ENCODE measurements around the gene HHAT. TPM values are rescaled to one million over a fixed set of nuclear protein-coding genes. Genes with fewer than 3 reads are reported as not detected.

The HHAT gene
- total RNA-seq, 2 experiments from 2014 or later = 0.76 to 1.3 TPM

DNA sequence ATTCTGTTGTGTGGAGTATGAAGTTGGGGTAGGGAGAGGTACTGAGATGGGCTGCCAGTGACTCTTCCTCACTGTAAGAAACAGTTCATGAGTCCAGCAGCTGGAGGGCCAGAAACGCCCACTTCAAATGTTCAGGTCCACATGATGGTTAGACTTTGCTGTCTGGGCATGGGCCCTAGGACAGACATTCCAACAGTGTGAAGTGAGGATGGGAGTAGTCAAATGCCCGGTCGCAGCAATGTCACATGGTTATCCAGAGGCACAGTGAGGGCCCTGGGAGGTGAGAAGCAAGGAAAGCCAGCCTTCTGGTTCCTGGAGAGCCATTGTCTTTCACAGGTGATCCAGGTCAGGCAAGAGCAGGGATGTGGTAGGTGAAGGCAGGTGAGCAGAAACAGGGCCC lies 304.4 kb downstream of the HHAT start:
- no peak for DNase-seq
- Mint-ChIP-seq H3K4me3 (no peak overlapping the region), H3K27ac (no peak overlapping the region), H3K36me3 (ENCODE audit: low read depth) (no peaks in the 10 kb centered on the region), H3K4me1 (no peaks in the 10 kb centered on the region), H3K9me3 (no peaks in the 10 kb centered on the region), H3K27me3 (no peaks in the 10 kb centered on the region)
- ChIA-PET CTCF (no interaction called here), POLR2A (no interaction called here)

DNA sequence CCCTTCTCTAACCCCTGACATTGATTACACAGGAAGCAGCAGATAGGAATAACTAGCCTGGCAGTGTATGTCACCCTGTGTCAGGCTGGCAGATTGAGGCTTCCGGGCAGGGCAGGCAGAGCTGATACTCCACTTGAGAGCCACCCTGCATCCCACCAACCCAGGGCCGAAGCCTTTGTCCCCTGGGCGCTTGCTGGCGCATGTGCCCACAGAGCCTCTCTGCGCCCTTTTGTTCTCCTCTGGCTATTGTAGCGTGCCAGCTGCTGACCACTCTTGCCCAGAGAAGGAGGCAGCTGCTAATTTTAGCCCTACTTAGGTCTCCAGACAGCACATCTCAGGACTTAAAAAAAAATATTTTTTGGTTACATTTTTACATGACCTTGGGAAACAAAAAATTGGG lies 304.9 kb downstream of the HHAT start:
- POLR2A ChIA-PET = no interaction called here
- H3K27me3 Mint-ChIP-seq = no peaks in the 10 kb centered on the region
- CTCF ChIA-PET = no interaction called here
- DNase-seq = no peak
- no peaks in the 10 kb centered on the region for H3K9me3 Mint-ChIP-seq
- no peaks in the 10 kb centered on the region for H3K4me1 Mint-ChIP-seq
- H3K36me3 Mint-ChIP-seq (ENCODE audit: low read depth) = no peaks in the 10 kb centered on the region
- no peak overlapping the region for H3K4me3 Mint-ChIP-seq
- H3K27ac Mint-ChIP-seq = no peak overlapping the region

DNA sequence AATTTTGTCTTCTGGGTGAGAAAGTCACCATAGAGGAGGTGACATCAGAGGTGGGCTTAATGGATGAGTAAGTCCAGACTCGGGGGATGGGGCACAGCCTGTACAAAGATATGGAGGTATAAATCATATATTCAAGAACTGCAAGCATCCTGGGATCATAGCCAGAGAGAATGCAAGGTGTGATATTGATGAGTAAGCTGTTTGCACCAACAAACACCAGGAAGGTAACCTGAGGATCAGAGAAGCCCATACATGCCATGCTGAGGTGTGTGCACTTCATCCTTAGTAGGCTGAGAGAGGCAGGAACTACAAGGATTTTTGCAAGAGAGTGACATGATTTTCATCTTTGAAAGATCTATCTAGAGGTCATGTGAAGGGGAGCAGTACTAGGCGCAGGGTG lies 306.4 kb downstream of the HHAT start:
- POLR2A ChIA-PET = no interaction called here
- CTCF ChIA-PET = no interaction called here
- no peaks in the 10 kb centered on the region for H3K9me3 Mint-ChIP-seq
- H3K4me1 Mint-ChIP-seq = no peaks in the 10 kb centered on the region
- no peaks in the 10 kb centered on the region for H3K36me3 Mint-ChIP-seq (ENCODE audit: low read depth)
- no peaks in the 10 kb centered on the region for H3K27me3 Mint-ChIP-seq
- H3K4me3 Mint-ChIP-seq = no peak overlapping the region
- no peak overlapping the region for H3K27ac Mint-ChIP-seq
- DNase-seq = no peak

DNA sequence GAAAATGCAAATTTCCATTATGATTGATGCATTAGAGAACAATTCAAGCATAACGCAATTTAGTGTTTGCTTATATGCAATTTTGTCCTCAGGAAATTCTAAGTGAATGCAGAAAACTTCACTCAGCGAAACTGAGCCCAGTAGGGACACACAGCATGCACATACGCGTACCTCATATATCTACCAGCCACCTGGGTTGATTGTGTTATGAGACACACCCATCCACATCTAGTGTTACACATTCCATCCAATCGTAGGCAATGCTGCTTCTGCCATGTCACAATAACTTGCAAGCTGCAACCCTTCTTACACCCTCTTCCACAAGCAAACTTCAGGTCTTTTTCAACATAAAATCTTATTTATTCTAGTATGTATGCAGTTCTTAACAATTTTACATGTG lies 312.9 kb downstream of the HHAT start:
- H3K4me1 Mint-ChIP-seq = no peaks in the 10 kb centered on the region
- H3K36me3 Mint-ChIP-seq (ENCODE audit: low read depth) = no peaks in the 10 kb centered on the region
- H3K27ac Mint-ChIP-seq = no peak overlapping the region
- ChIA-PET POLR2A (no interaction called here), CTCF (no interaction called here)
- H3K9me3 Mint-ChIP-seq = no peaks in the 10 kb centered on the region
- H3K27me3 Mint-ChIP-seq = no peaks in the 10 kb centered on the region
- no peak overlapping the region for H3K4me3 Mint-ChIP-seq
- DNase-seq = no peak

DNA sequence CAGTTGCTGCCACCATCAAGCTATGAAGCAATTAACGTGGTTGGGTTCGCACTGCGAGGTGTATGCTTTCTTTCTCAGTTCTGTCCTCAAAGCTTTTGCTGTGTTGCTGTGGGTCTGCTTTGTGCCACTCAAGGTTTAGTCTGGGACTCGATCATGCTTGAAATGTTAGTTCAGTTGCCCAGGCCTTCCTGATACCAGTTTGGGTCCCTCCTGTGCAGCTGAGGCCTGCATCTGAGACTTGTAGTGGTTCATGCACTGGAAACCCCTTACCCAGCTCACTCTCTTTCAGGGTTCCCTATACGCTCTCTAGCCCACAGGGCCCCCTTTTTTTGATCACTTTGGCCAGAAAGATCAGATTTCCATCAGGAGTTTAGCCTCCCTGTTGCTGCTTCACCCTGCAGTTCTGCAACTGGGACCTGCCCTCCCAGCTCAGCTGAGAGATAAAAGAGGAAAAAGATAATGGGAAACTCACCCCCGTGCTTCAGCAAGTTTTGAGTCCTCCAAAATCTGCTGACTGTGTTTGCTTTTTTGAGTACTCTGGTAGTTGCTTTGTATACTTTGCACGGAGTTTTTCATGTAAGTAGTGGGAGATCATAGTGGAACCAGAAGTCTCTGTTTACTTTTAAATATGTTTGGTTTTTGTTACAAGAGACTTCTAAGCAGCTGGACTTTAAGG lies 317.0 kb downstream of the HHAT start:
- Mint-ChIP-seq H3K4me1 (peaks cover 10% of the 10 kb centered on the region), H3K27me3 (no peaks in the 10 kb centered on the region), H3K4me3 (no peak overlapping the region), H3K27ac (no peak overlapping the region), H3K36me3 (ENCODE audit: low read depth) (no peaks in the 10 kb centered on the region), H3K9me3 (no peaks in the 10 kb centered on the region)
- ChIA-PET POLR2A (no interaction called here), CTCF (no interaction called here)
- no peak for DNase-seq

DNA sequence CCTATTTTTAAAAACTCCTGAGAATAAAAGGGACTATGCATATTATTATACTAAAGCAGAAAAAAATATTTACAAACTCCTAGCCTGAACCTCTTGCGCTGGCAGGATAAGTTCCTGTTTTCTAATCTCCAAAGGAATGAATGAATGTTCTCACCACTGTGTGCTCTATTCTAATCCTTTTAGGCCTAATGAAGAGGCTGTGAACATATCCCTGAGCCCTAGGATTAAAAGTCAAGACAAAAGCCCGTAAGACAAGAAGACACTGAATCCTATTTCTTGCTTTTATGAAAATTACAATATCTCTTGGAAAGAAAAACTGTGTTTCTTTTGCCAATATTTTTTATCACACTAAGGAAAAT lies 317.5 kb downstream of the HHAT start:
- Mint-ChIP-seq H3K36me3 (ENCODE audit: low read depth) (no peaks in the 10 kb centered on the region), H3K27me3 (no peaks in the 10 kb centered on the region)

DNA sequence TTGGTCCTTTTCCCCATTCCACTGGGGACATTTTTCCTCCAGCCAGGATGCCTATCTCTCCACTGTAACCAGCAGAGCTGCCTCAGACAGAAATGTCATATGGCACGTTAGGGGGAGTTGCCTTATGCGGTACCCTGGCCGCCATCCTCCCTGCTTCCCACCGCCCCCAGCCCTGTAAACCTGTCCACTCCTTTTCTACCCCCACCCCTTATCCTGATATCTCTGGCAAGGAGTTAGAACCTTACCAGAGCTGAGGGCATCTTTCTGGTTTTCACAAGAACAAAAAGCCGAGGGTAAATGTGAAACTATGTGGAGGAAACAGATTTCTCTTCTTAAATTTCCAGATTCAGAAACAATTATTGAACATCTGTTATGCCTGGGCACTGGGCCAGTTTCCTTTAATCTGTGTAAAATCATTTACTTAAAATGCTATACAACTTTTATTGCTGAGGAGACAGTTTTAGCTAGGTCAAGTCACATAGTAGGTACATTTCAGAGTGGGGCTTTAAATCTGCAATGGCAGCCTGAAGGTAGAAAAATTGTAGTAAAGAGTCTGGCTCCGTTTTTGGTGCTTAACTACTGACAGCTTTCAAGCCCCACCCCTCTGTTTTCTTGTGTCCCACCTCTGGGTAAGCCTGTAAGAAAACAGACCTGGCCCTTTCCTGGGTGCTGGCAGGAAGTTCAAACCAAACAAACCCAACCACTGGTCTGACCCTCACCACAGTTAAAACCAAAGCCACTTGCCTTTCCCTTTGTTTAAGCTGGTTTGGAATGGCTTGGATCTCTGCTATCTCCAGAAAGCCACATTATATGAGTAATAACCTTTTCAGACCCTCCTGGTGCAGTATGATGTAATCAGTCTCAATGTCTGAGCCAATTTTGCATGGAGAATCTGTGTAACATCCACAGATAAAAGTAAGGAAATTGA lies 319.0 kb downstream of the HHAT start:
- Mint-ChIP-seq H3K4me1 (peaks cover 10% of the 10 kb centered on the region), H3K27ac (no peak overlapping the region), H3K27me3 (no peaks in the 10 kb centered on the region), H3K36me3 (ENCODE audit: low read depth) (no peaks in the 10 kb centered on the region), H3K4me3 (no peak overlapping the region), H3K9me3 (no peaks in the 10 kb centered on the region)
- DNase-seq = no peak
- CTCF ChIA-PET = no interaction called here
- POLR2A ChIA-PET = no interaction called here

More for the DNA sequence above, 317.5 kb downstream of the HHAT start:
- ChIA-PET CTCF (no interaction called here), POLR2A (no interaction called here)
- Mint-ChIP-seq H3K4me1 (peaks cover 10% of the 10 kb centered on the region), H3K4me3 (no peak overlapping the region), H3K27ac (no peak overlapping the region), H3K9me3 (no peaks in the 10 kb centered on the region)
- no peak for DNase-seq

DNA sequence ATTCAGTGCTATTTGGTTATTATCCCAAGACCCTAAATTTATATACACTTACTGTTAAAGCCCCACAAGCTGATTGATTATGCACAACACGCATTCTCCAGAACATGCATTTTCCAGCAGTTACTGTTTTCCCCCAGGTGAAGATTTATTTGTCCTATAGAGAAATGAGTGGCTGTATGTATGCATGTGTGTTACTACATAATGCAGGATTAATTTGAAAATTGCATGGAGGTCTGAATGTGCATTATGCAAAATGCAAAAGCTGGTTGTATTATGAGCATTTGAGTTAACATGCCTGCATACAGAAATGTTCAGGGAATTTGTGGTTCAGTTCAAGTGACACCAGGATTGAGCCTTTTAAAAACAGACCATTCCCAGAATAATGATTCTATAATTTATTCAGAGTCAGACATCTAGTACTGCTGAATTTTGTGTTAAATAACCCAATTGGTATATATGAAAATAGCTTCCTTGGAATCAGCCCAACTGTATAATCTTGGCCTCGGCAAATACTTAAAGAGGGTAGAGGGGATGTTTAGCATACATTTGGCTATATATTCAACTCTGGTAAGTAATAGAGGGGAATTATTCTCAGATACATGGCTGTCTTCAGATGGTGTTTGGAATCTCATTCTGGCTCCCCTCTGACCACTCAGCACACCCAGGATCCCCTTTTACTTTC lies 320.0 kb downstream of the HHAT start:
- CTCF ChIA-PET = no interaction called here
- Mint-ChIP-seq H3K9me3 (peaks cover 1% of the 10 kb centered on the region), H3K27me3 (no peaks in the 10 kb centered on the region), H3K4me1 (peaks cover 10% of the 10 kb centered on the region), H3K27ac (no peak overlapping the region), H3K4me3 (no peak overlapping the region), H3K36me3 (ENCODE audit: low read depth) (no peaks in the 10 kb centered on the region)
- POLR2A ChIA-PET = no interaction called here
- DNase-seq = no peak

DNA sequence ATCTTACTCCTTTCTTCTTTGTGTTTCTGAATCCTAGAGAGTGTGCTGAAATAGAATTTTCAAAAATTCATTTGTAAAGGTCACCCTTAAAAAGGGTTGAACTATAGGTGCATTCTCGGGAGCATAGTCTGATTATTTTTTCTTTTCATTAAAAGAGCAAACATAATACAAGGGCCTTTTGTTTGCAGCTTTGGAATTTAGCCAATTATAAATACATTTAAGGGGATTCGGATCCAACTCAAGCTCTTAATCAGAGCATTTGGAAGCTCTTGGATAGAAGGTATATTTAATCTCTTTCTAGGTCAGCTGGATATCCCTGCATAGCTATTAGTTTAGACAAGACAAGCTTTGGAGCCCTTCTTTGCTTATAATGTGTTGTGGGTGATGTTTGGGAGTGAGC lies 321.7 kb downstream of the HHAT start:
- no peak for DNase-seq
- POLR2A ChIA-PET = no interaction called here
- Mint-ChIP-seq H3K4me3 (no peak overlapping the region), H3K27me3 (no peaks in the 10 kb centered on the region), H3K4me1 (peaks cover 10% of the 10 kb centered on the region), H3K9me3 (peaks cover 4% of the 10 kb centered on the region), H3K27ac (no peak overlapping the region), H3K36me3 (ENCODE audit: low read depth) (no peaks in the 10 kb centered on the region)
- CTCF ChIA-PET = no interaction called here

DNA sequence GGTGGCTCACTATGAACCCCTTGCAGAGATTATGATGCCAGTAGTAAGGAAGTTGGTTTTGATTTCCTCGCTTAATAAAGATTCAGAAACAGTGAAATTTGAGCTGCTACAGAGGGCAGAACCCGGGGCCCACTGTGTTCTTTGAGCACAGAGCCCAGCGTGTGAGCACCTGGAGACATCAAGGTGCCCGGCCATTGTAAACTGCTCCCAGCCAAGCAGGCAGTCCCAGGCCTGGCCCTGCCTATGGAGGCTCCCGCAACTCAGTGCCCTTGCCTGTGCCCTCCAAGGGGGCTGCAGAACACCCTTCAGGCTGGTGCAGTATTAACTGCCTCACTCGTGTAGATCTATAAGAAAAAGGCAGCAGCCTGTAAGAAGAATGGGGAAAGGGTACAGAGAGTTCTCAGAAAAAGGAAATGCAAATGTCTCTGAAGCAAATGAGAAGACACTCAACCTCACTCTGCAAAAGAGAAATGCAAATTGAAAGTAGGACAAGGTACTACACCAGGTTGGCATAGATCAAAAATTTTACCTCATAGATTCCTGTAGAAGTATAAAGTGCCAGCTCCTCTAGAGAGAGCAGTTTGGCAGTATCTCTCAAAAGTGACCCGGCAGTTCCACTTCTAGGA lies 323.7 kb downstream of the HHAT start:
- H3K27ac Mint-ChIP-seq = no peak overlapping the region
- H3K4me1 Mint-ChIP-seq = peaks cover 7% of the 10 kb centered on the region
- no peaks in the 10 kb centered on the region for H3K27me3 Mint-ChIP-seq
- peaks cover 4% of the 10 kb centered on the region for H3K9me3 Mint-ChIP-seq
- no peak for DNase-seq
- POLR2A ChIA-PET = no interaction called here
- no peak overlapping the region for H3K4me3 Mint-ChIP-seq
- CTCF ChIA-PET = no interaction called here
- H3K36me3 Mint-ChIP-seq (ENCODE audit: low read depth) = no peaks in the 10 kb centered on the region

DNA sequence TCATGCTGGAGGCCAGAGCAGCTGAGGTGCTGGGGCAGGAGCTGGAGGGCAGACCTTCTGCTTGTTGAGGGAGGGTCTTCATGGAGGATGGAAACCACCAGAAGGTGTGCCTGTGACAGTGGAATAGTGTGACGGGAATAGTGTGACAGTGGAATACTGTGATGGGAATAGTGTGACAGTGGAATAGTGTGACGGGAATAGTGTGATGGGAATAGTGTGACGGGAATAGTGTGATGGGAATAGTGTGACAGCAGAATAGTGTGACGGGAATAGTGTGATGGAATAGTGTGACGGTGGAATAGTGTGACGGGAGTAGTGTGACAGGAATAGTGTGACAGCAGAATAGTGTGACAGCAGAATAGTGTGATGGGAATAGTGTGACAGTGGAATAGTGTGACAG lies 325.1 kb downstream of the HHAT start:
- H3K36me3 Mint-ChIP-seq (ENCODE audit: low read depth) = no peaks in the 10 kb centered on the region
- ChIA-PET POLR2A (no interaction called here), CTCF (no interaction called here)
- DNase-seq = no peak
- H3K4me3 Mint-ChIP-seq = no peak overlapping the region
- peaks cover 4% of the 10 kb centered on the region for H3K9me3 Mint-ChIP-seq
- no peaks in the 10 kb centered on the region for H3K27me3 Mint-ChIP-seq
- no peaks in the 10 kb centered on the region for H3K4me1 Mint-ChIP-seq
- no peak overlapping the region for H3K27ac Mint-ChIP-seq

DNA sequence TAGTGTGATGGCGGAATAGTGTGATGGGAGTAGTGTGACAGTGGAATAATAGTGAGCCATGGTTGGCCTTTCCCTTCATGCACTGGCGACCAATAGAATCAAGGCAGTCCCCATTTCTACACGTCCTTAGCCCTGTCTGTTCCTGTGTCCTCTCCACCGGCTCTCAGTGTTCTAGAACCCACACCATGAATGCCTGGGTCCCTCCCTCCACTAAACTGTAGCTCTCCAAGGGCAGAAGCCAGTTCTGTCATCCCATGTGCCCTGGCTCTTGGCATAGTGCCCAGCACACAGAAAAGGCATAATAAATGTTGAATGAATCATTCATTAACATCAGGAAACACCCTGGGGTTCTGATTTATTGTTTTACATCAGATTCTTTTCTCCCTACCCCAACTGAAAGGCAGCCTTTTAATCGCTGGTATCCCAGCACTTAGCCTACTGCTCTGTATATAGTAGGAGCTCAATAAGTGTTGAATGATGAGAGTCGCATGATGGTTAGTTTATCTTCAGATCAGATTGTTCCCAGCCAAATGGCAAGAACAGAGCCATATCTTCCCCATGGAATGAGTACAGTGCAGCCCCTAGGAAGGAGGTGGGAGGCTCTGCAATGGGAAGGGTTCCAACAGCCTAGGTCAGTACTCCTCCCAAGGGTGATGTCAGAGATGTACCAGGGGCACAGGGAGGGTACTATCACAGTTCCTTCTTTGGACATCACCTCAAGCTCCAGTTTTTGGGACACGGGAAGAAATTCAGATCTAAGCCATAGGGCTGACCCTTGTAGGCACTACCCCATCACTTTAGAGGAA lies 325.7 kb downstream of the HHAT start:
- no peaks in the 10 kb centered on the region for H3K27me3 Mint-ChIP-seq
- H3K9me3 Mint-ChIP-seq = peaks cover 4% of the 10 kb centered on the region
- no peaks in the 10 kb centered on the region for H3K4me1 Mint-ChIP-seq
- ChIA-PET CTCF (no interaction called here), POLR2A (no interaction called here)
- no peak overlapping the region for H3K4me3 Mint-ChIP-seq
- no peaks in the 10 kb centered on the region for H3K36me3 Mint-ChIP-seq (ENCODE audit: low read depth)
- DNase-seq = peak; percentile 20
- H3K27ac Mint-ChIP-seq = no peak overlapping the region

DNA sequence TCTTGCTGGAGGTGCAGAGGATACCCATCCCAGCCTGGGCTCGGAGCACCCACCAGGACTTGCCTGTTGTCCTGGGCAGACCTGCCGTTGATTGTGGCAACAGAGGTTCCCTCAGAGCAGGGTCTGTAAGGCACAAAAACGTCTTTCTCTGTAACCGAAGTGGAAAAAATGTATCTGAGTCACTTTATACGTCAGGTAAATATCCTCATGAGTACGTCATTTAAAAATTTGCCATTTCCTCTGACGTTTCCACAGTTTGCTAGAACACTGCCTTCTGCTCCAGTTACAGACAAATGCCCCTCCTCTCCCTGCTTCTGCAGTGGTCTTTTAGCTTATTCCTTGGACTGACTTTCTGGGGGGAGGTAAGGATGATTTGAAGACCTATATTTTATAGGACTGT lies 326.8 kb downstream of the HHAT start:
- Mint-ChIP-seq H3K27ac (no peak overlapping the region), H3K36me3 (ENCODE audit: low read depth) (no peaks in the 10 kb centered on the region), H3K4me1 (no peaks in the 10 kb centered on the region), H3K27me3 (no peaks in the 10 kb centered on the region), H3K4me3 (no peak overlapping the region), H3K9me3 (peaks cover 4% of the 10 kb centered on the region)
- ChIA-PET POLR2A (no interaction called here), CTCF (no interaction called here)
- DNase-seq = no peak
